HCT116 (cell line): Measurements from ENCODE around the gene HIRIP3. TPM values are rescaled to one million over a fixed set of nuclear protein-coding genes. Genes with fewer than 3 reads are reported as not detected.

Experiments used
- ATAC-seq: fragments of 200-7000 bp; cut with Tn5 transposase; 2 replicates; pipeline ENCODE4 v1.9.1; 2020; ENCODE audit warnings: mild to moderate bottlenecking, moderate library complexity
- BruUV-seq: library from RNA; stranded (reverse); fragments of 400-500 nt; replicated peaks from 2 replicates; lab custom pipeline; 2021; lab: Mats Ljungman, UMichigan
- CTCF ChIA-PET: fragments of 300-600 bp; sonication (Branson Sonifier 250); formaldehyde crosslinking; loops from one replicate; lab custom pipeline; 2021; ENCODE audit warnings: antibody characterized with exemption; lab: Charles Lee
- POLR2A ChIA-PET: fragments of 300-600, 350-600 bp; sonication (Branson Sonifier 250); formaldehyde crosslinking; loops from one replicate; lab custom pipeline; 2021; ENCODE audit warnings: antibody characterized with exemption; lab: Charles Lee
- RAD21 ChIA-PET, 2 experiments: fragments of 300-600 bp; sonication (Branson Sonifier 250); formaldehyde crosslinking; loops; one replicate each; lab custom pipeline; 2023; ENCODE audit warnings: low total read pairs in 2 of 2; ENCODE audit not compliant: uncharacterized antibody in 2 of 2, unreplicated experiment in 2 of 2, low non-redundant PET in 1 of 2; lab: Charles Lee
- DNase-seq: peaks from one replicate; pipeline ENCODE4 v3.0.0-alpha.2; 2010; ENCODE audit warnings: low read depth, low spot score
- H2AFZ ChIP-seq: fragments of 200-600 bp; shearing (Covaris generic), sonication (generic); 2 replicates; pipeline ENCODE4 v1.6.1; 2017; ENCODE audit warnings: low read depth, mixed run types, mixed read lengths, antibody characterized with exemption, low read length; ENCODE audit not compliant: poor library complexity, severe bottlenecking
- H3K27ac ChIP-seq: 2 replicates; pipeline ENCODE4 v1.5.1; 2012; ENCODE audit warnings: low read depth, low read length
- H3K27me3 ChIP-seq: fragments of 200-600 bp; sonication (generic); 2 replicates; pipeline ENCODE4 v1.6.1; 2016; ENCODE audit warnings: mixed run types, low read length, mixed read lengths; ENCODE audit not compliant: insufficient read depth
- H3K36me3 ChIP-seq, 2 experiments: fragments of 200-500 bp in 1 of 2; fragments of 200-600 bp in 1 of 2; sonication (Bioruptor generic) in 1 of 2; sonication (generic) in 1 of 2; 2 replicates each; pipeline versions ENCODE4 v1.5.1 to v1.6.1; 2014 to 2016; ENCODE audit warnings: low read length in 2 of 2, inconsistent platforms in 1 of 2, mixed read lengths in 1 of 2, mixed run types in 1 of 2; ENCODE audit not compliant: insufficient read depth in 2 of 2, control insufficient read depth in 1 of 2
- H3K4me1 ChIP-seq, 2 experiments: fragments of 200-600 bp in 1 of 2; sonication (generic) in 1 of 2; 2 replicates each; pipeline versions ENCODE4 v1.5.1 to v1.6.1; 2012 to 2017; ENCODE audit warnings: low read length in 2 of 2, inconsistent platforms in 1 of 2, mild to moderate bottlenecking in 1 of 2, mixed read lengths in 1 of 2, mixed run types in 1 of 2, moderate library complexity in 1 of 2; ENCODE audit not compliant: insufficient read depth in 2 of 2, control insufficient read depth in 1 of 2
- H3K4me2 ChIP-seq: fragments of 200-600 bp; sonication (generic); 2 replicates; pipeline ENCODE4 v1.6.1; 2017; ENCODE audit warnings: mixed run types, low read length, mixed read lengths
- H3K4me3 ChIP-seq, 2 experiments: fragments of 200-600 bp in 1 of 2; sonication (generic) in 1 of 2; replicated peaks in 1 of 2; 2 replicates each; pipeline ENCODE4 v1.5.1; 2011 to 2016; ENCODE audit warnings: low read length in 2 of 2, control low read depth in 1 of 2, low read depth in 1 of 2, mild to moderate bottlenecking in 1 of 2, mixed read lengths in 1 of 2, mixed run types in 1 of 2
- H3K79me2 ChIP-seq: fragments of 200-600 bp; sonication (generic); 2 replicates; pipeline ENCODE4 v1.6.1; 2017; ENCODE audit warnings: mild to moderate bottlenecking, mixed run types, low read length, moderate library complexity, mixed read lengths; ENCODE audit not compliant: insufficient read depth
- H3K9ac ChIP-seq: fragments of 200-600 bp; sonication (generic); 2 replicates; pipeline ENCODE4 v1.6.1; 2016; ENCODE audit warnings: low read length, mixed read lengths
- H3K9me2 ChIP-seq: fragments of 200-600 bp; sonication (generic), shearing (Covaris generic); 2 replicates; pipeline ENCODE4 v1.6.1; 2017; ENCODE audit warnings: mixed run types, mild to moderate bottlenecking, moderate library complexity; ENCODE audit not compliant: insufficient read depth
- H3K9me3 ChIP-seq, 2 experiments: fragments of 200-500 bp in 1 of 2; fragments of 200-600 bp in 1 of 2; sonication (Bioruptor generic) in 1 of 2; sonication (generic) in 1 of 2; 2 replicates each; pipeline ENCODE4 v1.6.1; 2014 to 2017; ENCODE audit warnings: low read length in 2 of 2, mixed read lengths in 2 of 2, inconsistent platforms in 1 of 2, low read depth in 1 of 2, mild to moderate bottlenecking in 1 of 2, mixed run types in 1 of 2, moderate library complexity in 1 of 2; ENCODE audit not compliant: control insufficient read depth in 1 of 2, insufficient read depth in 1 of 2
- H4K20me1 ChIP-seq: fragments of 200-600 bp; sonication (generic), shearing (Covaris generic); 2 replicates; pipeline ENCODE4 v1.6.1; 2017; ENCODE audit warnings: mixed run types, mild to moderate bottlenecking, moderate library complexity; ENCODE audit not compliant: insufficient read depth
- FOSL1 ChIP-seq: IDR thresholded peaks from 2 replicates; pipeline ENCODE4 v1.6.1; 2012; ENCODE audit warnings: low read depth
- REST ChIP-seq: IDR thresholded peaks from 2 replicates; pipeline ENCODE4 v1.6.1; 2012; ENCODE audit warnings: low read depth
- intact Hi-C: fragments of 100-400 bp; cut with micrococcal nuclease; formaldehyde crosslinking; loops from 2 replicates; pipeline ENCODE4 v1.10.0; 2022
- total RNA-seq: library from RNA; stranded (reverse); gene quantifications from one replicate; pipeline ENCODE4 v1.2.1, GENCODE V29; 2021; ENCODE audit not compliant: unreplicated experiment
- TF ChIP-seq, protein P1 (sequence below): IDR thresholded peaks from 2 replicates; pipeline ENCODE4 v1.6.1; 2012
- TF ChIP-seq, protein P2 (sequence below), 3 experiments: fragments of 200-600 bp in 1 of 3; sonication (generic) in 1 of 3; IDR thresholded peaks in 2 of 3; conservative IDR thresholded peaks in 1 of 3; 2 replicates each; pipeline ENCODE4 v1.5.1; 2012 to 2017; ENCODE audit warnings: low read depth in 2 of 3, low read length in 2 of 3, antibody characterized with exemption in 1 of 3, borderline replicate concordance in 1 of 3, control low read depth in 1 of 3, mild to moderate bottlenecking in 1 of 3, mixed read lengths in 1 of 3, mixed run types in 1 of 3, moderate library complexity in 1 of 3; ENCODE audit not compliant: insufficient read depth in 1 of 3

HIRIP3 gene
- total RNA-seq, 1 experiment from 2014 or later, result 21.8 TPM

GRCh38 chr16:29951625-29952365, 43.6 kb downstream of the HIRIP3 start:
- no peak overlapping the region for H2AFZ ChIP-seq
- POLR2A ChIA-PET, result no interaction called here
- intact Hi-C loops, result no loop called here
- CTCF ChIA-PET, result no interaction called here
- TF ChIP-seq, protein P1, sequence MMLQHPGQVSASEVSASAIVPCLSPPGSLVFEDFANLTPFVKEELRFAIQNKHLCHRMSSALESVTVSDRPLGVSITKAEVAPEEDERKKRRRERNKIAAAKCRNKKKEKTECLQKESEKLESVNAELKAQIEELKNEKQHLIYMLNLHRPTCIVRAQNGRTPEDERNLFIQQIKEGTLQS, result no peak
- TF ChIP-seq REST, result no peak
- no peak for TF ChIP-seq FOSL1
- TF ChIP-seq, protein P2, sequence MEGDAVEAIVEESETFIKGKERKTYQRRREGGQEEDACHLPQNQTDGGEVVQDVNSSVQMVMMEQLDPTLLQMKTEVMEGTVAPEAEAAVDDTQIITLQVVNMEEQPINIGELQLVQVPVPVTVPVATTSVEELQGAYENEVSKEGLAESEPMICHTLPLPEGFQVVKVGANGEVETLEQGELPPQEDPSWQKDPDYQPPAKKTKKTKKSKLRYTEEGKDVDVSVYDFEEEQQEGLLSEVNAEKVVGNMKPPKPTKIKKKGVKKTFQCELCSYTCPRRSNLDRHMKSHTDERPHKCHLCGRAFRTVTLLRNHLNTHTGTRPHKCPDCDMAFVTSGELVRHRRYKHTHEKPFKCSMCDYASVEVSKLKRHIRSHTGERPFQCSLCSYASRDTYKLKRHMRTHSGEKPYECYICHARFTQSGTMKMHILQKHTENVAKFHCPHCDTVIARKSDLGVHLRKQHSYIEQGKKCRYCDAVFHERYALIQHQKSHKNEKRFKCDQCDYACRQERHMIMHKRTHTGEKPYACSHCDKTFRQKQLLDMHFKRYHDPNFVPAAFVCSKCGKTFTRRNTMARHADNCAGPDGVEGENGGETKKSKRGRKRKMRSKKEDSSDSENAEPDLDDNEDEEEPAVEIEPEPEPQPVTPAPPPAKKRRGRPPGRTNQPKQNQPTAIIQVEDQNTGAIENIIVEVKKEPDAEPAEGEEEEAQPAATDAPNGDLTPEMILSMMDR (IDR thresholded peaks at IDR 0.05 in 2 of 3, conservative IDR thresholded peaks at IDR 0.05 in 1 of 3; ENCODE audit: borderline replicate concordance in 1 of 3, insufficient read depth in 1 of 3, low read depth in 2 of 3, low read length in 2 of 3), result peak in 2 of 3 experiments; percentile 34 to 35; a peak in 2 of 6 replicates
- ATAC-seq (peak; percentile 66), DNase-seq (no peak)
- no peak overlapping the region for H3K9ac ChIP-seq
- no peaks in the 10 kb centered on the region for H3K4me1 ChIP-seq
- H3K4me2 ChIP-seq, result no peak overlapping the region
- no peak overlapping the region for H3K27ac ChIP-seq
- BruUV-seq, result no TSS peak
- no peaks in the 10 kb centered on the region for H3K9me2 ChIP-seq
- RAD21 ChIA-PET, result no interaction called here
- H3K9me3 ChIP-seq, result no peaks in the 10 kb centered on the region
- H3K79me2 ChIP-seq, result no peaks in the 10 kb centered on the region
- no peak overlapping the region for H3K4me3 ChIP-seq
- no peaks in the 10 kb centered on the region for H3K27me3 ChIP-seq
- H4K20me1 ChIP-seq, result no peaks in the 10 kb centered on the region
- H3K36me3 ChIP-seq, result no peaks in the 10 kb centered on the region
